ENCODE measurements around the gene THSD7B. TPM values are rescaled to one million over a fixed set of nuclear protein-coding genes. Genes with fewer than 3 reads are reported as not detected.

Gene THSD7B
- total RNA-seq, 2 donors from 2014 or later: 0.95 to 12.7 TPM

DNA sequence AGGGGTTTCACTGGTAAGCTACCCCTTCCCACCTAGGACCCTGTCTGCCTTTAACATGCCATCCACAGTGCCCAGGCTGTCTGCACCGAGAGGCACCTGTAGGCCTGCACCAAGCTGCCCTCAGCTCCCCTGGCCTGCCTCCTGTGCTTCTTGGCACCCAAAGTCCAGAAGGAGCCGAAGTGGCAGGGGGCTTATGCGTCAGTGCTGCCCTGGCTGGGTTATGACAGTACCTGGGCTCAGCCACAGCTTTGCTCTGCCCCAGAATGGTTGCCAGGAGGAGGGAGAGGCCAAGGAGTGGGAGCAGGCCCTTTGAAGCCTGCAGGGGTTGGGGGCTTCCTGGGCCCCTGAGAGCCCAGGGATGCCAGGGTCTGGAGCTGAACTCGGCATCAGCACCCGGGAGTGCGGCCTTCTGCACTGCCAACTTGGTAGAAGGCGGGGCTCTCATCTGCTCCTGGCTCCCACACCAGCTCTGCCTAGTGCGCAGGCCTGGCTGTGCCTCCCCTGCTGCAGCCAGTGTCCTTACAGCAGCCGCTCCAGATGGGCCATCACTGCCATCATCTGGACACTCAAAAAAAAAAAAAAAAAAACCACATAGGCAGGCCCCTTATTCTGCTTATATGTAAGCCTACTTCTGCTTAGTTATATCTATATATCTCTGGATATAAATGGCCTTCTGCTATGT lies 155.4 kb downstream of the THSD7B start:
- DNase-seq (ENCODE audit: low spot score): no peak
- TF ChIP-seq, protein P1, sequence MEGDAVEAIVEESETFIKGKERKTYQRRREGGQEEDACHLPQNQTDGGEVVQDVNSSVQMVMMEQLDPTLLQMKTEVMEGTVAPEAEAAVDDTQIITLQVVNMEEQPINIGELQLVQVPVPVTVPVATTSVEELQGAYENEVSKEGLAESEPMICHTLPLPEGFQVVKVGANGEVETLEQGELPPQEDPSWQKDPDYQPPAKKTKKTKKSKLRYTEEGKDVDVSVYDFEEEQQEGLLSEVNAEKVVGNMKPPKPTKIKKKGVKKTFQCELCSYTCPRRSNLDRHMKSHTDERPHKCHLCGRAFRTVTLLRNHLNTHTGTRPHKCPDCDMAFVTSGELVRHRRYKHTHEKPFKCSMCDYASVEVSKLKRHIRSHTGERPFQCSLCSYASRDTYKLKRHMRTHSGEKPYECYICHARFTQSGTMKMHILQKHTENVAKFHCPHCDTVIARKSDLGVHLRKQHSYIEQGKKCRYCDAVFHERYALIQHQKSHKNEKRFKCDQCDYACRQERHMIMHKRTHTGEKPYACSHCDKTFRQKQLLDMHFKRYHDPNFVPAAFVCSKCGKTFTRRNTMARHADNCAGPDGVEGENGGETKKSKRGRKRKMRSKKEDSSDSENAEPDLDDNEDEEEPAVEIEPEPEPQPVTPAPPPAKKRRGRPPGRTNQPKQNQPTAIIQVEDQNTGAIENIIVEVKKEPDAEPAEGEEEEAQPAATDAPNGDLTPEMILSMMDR (IDR thresholded peaks at IDR 0.05): no peak
- no peak overlapping the region for H3K27ac ChIP-seq
- H3K4me3 ChIP-seq: no peak overlapping the region
- H3K4me1 ChIP-seq (ENCODE audit: control insufficient read depth in 1 of 2, low read depth in 2 of 2): peaks cover 0 to 24% of the 10 kb centered on the region in 2 donors
- H3K36me3 ChIP-seq: no peaks in the 10 kb centered on the region
- no peaks in the 10 kb centered on the region for H3K9me3 ChIP-seq
- ATAC-seq (ENCODE audit: insufficient number of reproducible peaks, low FRiP score, low read depth): no peak
- no peaks in the 10 kb centered on the region for H3K27me3 ChIP-seq (replicated peaks; ENCODE audit: insufficient read depth)

DNA sequence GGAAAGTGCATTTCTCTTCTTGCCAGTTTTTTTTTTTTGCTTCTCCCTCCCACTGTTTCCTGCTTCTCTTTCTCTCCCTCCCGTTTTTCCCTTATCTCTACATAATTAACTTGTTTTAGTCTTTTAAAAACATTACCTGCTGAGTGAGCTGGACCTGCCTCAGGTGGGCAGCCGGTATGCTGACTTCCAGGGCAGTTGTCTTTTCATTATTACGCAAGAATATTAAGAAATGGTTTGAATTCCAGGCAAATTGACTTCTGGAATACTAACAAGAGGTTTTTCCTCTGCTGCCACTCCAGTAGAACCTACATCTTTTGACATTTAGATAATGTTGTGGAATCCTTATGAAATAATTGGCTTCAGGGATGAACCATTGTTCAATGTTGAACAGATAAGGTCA lies 161.8 kb downstream of the THSD7B start:
- H3K4me3 ChIP-seq: no peak overlapping the region
- H3K27ac ChIP-seq: no peak overlapping the region
- no peaks in the 10 kb centered on the region for H3K9me3 ChIP-seq
- H3K27me3 ChIP-seq (replicated peaks; ENCODE audit: insufficient read depth): no peaks in the 10 kb centered on the region
- no peaks in the 10 kb centered on the region for H3K36me3 ChIP-seq
- DNase-seq (ENCODE audit: low spot score): no peak
- TF ChIP-seq, protein P1 (IDR thresholded peaks at IDR 0.05): no peak
- H3K4me1 ChIP-seq (ENCODE audit: control insufficient read depth in 1 of 2, low read depth in 2 of 2): no peaks in the 10 kb centered on the region
- ATAC-seq (ENCODE audit: insufficient number of reproducible peaks, low FRiP score, low read depth): no peak

DNA sequence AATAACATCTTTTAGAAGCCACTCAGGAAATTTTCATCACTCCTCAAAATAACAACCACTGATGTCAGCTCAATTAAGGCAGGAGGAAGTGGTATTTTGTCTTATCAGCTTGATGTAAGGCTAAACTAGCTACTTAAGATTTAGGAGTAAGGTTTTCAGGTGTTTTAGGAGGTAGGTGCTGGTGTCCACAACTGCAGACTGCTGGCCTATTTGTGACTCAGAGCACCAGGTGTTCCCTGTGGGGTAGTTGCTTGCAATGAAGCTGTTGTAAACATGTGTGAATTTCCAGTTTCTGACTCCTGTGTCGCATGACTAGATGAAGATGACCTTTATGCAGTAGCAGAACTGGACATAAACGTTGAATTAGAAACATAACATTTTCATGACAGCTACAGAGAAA lies 164.2 kb downstream of the THSD7B start:
- H3K4me1 ChIP-seq (ENCODE audit: control insufficient read depth in 1 of 2, low read depth in 2 of 2): no peaks in the 10 kb centered on the region
- ATAC-seq (ENCODE audit: insufficient number of reproducible peaks, low FRiP score, low read depth) (no peak), DNase-seq (ENCODE audit: low spot score) (no peak)
- H3K9me3 ChIP-seq: no peaks in the 10 kb centered on the region
- H3K4me3 ChIP-seq: no peak overlapping the region
- TF ChIP-seq, protein P1 (IDR thresholded peaks at IDR 0.05): no peak
- no peaks in the 10 kb centered on the region for H3K36me3 ChIP-seq
- no peak overlapping the region for H3K27ac ChIP-seq
- no peaks in the 10 kb centered on the region for H3K27me3 ChIP-seq (replicated peaks; ENCODE audit: insufficient read depth)

DNA sequence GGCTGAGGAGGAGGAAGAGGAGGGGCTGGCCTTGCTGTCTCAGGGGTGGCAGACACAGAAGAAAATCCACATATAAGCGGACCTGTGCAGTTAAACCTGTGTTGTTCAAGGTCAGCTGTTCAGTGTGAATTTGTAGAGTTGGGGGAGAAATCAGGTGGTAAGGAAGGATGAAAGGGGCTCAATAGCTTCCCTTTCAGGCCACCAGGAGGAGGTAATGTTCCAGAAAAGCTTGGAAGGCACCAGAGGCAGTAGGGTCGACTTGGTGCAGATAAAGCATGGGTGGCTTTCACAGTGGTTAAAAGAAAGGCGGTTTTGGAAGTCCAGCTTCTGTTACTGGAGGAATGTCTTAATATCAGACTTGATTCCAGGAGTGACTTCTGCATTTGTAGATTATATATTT lies 167.4 kb downstream of the THSD7B start:
- no peaks in the 10 kb centered on the region for H3K36me3 ChIP-seq
- H3K4me3 ChIP-seq: no peak overlapping the region
- DNase-seq (ENCODE audit: low spot score) (no peak), ATAC-seq (ENCODE audit: insufficient number of reproducible peaks, low FRiP score, low read depth) (no peak)
- no peaks in the 10 kb centered on the region for H3K9me3 ChIP-seq
- TF ChIP-seq, protein P1 (IDR thresholded peaks at IDR 0.05): no peak
- no peak overlapping the region for H3K27ac ChIP-seq
- no peaks in the 10 kb centered on the region for H3K4me1 ChIP-seq (ENCODE audit: control insufficient read depth in 1 of 2, low read depth in 2 of 2)
- no peaks in the 10 kb centered on the region for H3K27me3 ChIP-seq (replicated peaks; ENCODE audit: insufficient read depth)

DNA sequence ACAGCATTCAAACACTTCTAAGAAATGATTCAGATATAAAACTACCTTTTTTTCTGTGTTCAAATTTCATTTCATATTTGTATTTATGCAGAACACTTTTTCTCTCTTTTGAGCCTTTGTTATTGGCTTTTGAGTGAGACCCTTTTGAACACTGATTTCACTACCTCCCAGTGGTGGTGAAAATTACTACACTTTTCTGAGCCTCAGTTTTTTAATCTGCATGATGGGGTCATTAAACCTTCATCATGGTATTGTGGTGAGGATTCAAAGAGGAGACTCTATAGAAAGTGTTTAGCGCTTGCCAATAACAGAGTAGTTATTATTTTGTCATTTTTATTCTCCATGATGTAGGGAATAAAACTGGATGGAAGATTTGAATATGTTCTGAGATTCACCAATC lies 169.8 kb downstream of the THSD7B start:
- Histone ChIP-seq H3K36me3 (no peaks in the 10 kb centered on the region), H3K27ac (no peak overlapping the region), H3K4me3 (no peak overlapping the region), H3K9me3 (no peaks in the 10 kb centered on the region), H3K27me3 (replicated peaks; ENCODE audit: insufficient read depth) (no peaks in the 10 kb centered on the region), H3K4me1 (ENCODE audit: control insufficient read depth in 1 of 2, low read depth in 2 of 2) (no peaks in the 10 kb centered on the region)
- no peak for ATAC-seq (ENCODE audit: insufficient number of reproducible peaks, low FRiP score, low read depth)
- TF ChIP-seq, protein P1 (IDR thresholded peaks at IDR 0.05): no peak
- no peak for DNase-seq (ENCODE audit: low spot score)
